Measurements from ENCODE around the gene ZBTB3.

ZBTB3 gene

GRCh38 chr11:62710001-62710345, 44.0 kb downstream of the ZBTB3 start (continued):
- TF ChIP-seq ZNF707 (tag by site-specific recombination; IDR thresholded peaks at IDR 0.05) (no peak), ZNF571 (tag by site-specific recombination; IDR thresholded peaks at IDR 0.05) (no peak), GLI2 (tag by site-specific recombination; IDR thresholded peaks at IDR 0.05; ENCODE audit: borderline replicate concordance, low read depth) (no peak), ZNF335 (tag by site-specific recombination; conservative IDR thresholded peaks at IDR 0.05) (0 out of 2 replicates have a peak, but pooled peaks have one; percentile 4), ZNF169 (tag by site-specific recombination; IDR thresholded peaks at IDR 0.05) (no peak), PRDM2 (tag by site-specific recombination; IDR thresholded peaks at IDR 0.05; ENCODE audit: borderline replicate concordance) (no peak), ZNF791 (tag by site-specific recombination; IDR thresholded peaks at IDR 0.05) (no peak)

GRCh38 chr11:62709247-62710000, 44.5 kb downstream of the ZBTB3 start:
- H3K36me3 ChIP-seq (ENCODE audit: control insufficient read depth in 2 of 2, insufficient read depth in 1 of 2, low read length in 2 of 2): peaks cover 0 to 94% of the 10 kb centered on the region in 2 experiments; a peak in 1 of 3 replicates
- CTCF ChIA-PET: interaction anchor here (1.1 kb wide), 2 partner anchors 15 to 78 kb away, joined by 3 read pairs; partner anchors contain the start of gene TMEM179B
- peak; percentile 98 for TF ChIP-seq YY2 (tag by site-specific recombination; IDR thresholded peaks at IDR 0.05)
- no peak for TF ChIP-seq ZNF394 (tag by site-specific recombination; IDR thresholded peaks at IDR 0.05; ENCODE audit: borderline replicate concordance)
- 0 out of 2 replicates have a peak, but pooled peaks have one; percentile 31 for TF ChIP-seq ZNF692 (tag by site-specific recombination; IDR thresholded peaks at IDR 0.05)
- TF ChIP-seq SP7 (tag by site-specific recombination; IDR thresholded peaks at IDR 0.05): 0 out of 2 replicates have a peak, but pooled peaks have one; percentile 22
- TF ChIP-seq ZNF488 (tag by site-specific recombination; IDR thresholded peaks at IDR 0.05): no peak
- TF ChIP-seq ZBTB10 (tag by site-specific recombination; IDR thresholded peaks at IDR 0.05): peak; percentile 49
- no peak for TF ChIP-seq ZBTB48 (tag by site-specific recombination; IDR thresholded peaks at IDR 0.05)
- TF ChIP-seq ZNF416 (tag by site-specific recombination; IDR thresholded peaks at IDR 0.05): no peak
- peak; percentile 75; the same call in 1 of the 2 replicates for TF ChIP-seq ZEB2 (tag by site-specific recombination; IDR thresholded peaks at IDR 0.05)
- TF ChIP-seq ZNF785 (tag by site-specific recombination; IDR thresholded peaks at IDR 0.05): no peak
- TF ChIP-seq ZNF274 (IDR thresholded peaks at IDR 0.05; ENCODE audit: low read length): no peak
- no peak for TF ChIP-seq ZNF274 (tag by site-specific recombination; IDR thresholded peaks at IDR 0.05; ENCODE audit: borderline replicate concordance)
- no peak for TF ChIP-seq SETDB1 (IDR thresholded peaks at IDR 0.05; ENCODE audit: insufficient read length, low read length)
- no peak for TF ChIP-seq ZNF580 (tag by site-specific recombination; IDR thresholded peaks at IDR 0.05)
- TF ChIP-seq ZBTB17 (tag by site-specific recombination; IDR thresholded peaks at IDR 0.05): peak; percentile 62; the same call in 1 of the 2 replicates
- TF ChIP-seq ZSCAN5A (tag by site-specific recombination; IDR thresholded peaks at IDR 0.05): no peak

More at GRCh38 chr11:62709247-62710000, 44.5 kb downstream of the ZBTB3 start:
- POLR2A ChIA-PET: interaction anchor here (0.8 to 3.4 kb wide), 10 partner anchors 9 to 132 kb away, joined by 3 to 11 read pairs (median 4); partner anchors contain the start of genes C11orf98, CSKMT, HNRNPUL2 and LBHD1
- H3K9me3 ChIP-seq (ENCODE audit: control insufficient read depth, insufficient read depth, low read depth, low read length): no peaks in the 10 kb centered on the region
- H3K4me3 ChIP-seq (ENCODE audit: low read depth, low read length): no peak overlapping the region
- 0 out of 2 replicates have a peak overlapping the region, but pooled peaks have one; percentile 18 for H3K27ac ChIP-seq (ENCODE audit: extremely low read depth, low read depth, low read length)
- H3K4me1 ChIP-seq (ENCODE audit: control insufficient read depth, insufficient read depth, low read length): peaks cover 3% of the 10 kb centered on the region; the same call in 1 of the 2 replicates

Measured in HEK293 (cell line).